NCI-H1092 (cell line): ENCODE measurements around the gene CNTN5.

ENCODE experiments used
- DNase-seq: peaks from one replicate; lab custom pipeline; 2025; lab: John Stamatoyannopoulos, UW

The CNTN5 gene

DNA sequence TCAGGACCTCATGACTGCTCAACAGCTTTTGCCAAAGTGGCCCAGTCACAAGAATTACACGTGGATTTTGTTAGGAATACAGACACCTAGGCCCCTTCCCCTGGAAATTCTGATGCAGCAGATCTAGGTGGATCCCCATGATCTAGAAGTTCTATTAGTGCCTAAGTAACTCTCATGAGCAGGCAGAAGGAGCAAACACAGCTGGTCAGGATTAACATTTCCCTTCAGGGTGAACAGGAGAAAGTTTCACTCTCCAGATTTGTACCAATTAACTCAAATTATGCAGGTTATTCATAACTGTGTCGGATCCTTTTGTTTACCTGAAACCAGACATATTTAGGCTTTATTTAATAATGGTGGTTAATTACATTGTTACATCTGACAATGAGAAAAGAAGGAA is 1072.9 kb downstream of the CNTN5 start:
- no peak for DNase-seq

DNA sequence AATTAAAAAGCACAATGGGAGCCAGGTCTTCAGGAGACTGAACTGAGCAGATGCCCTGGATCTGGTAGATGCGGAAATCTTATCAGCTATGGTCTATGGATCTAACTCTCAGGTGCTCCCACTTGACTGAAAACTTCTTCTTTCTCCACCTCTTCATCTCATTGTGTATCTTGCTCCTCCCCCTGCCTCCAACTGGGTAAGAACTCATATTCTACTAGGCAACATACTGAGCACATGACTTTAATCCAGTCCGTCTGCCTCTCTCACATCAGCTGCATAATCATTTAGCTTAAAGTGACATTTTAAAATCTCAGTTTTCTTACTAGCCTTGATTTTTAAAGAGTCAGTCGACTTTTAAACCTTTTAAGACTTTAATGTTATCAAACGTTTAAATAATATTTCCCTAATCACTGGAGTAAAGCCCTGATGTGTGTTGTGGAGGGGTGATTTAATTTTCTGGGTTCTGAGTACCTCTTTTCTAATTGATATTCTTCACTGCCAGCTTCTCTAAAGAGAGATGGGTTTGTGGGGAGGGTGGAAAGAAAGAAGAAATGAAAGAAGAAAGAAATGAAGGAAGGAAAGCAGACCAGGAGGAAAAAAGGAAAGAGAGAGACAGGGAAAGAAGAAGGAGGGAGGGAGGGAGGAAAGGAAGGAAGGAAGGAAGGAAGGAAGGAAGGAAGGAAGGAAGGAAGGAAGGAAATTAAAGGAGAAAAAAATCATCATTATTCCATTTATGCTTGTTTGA is 1073.5 kb downstream of the CNTN5 start:
- no peak for DNase-seq

DNA sequence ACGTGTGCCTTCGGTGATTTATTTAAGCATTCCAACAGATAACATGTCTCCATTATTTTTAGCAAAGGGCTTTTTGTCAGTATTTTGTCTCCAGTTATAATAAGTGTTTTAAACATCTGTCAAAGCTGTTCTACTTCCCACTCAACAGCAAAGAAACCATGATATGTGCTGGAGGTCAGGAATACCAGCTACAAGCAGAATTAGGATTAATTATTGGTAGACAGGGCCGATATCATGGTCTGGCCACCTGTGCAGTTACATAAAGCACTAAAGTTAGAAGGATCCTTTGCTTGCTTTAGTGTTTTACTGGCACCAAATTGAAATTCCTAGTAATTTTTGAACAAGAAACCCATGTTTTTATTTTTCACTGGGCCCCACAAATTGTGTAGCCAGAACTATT is 1075.1 kb downstream of the CNTN5 start:
- no peak for DNase-seq

DNA sequence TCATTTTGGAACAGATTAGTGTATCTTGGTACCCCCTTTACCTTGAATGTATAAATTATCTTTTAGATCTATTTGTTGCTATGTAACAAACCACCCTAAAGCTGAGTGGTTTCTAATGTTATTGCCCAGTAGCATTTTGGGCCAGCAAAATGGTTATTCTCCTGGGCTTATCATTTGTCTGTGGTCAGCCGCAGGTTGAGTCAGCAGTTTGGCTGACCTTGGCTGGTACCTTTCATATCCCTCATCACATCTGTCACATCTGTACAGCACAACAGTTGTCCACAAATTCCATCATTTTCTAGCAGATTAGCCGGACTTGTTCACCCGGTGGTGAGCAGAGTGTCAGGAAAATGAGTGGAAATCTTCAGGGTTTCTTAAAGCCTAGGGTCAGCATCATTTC is 1077.8 kb downstream of the CNTN5 start:
- DNase-seq = no peak

DNA sequence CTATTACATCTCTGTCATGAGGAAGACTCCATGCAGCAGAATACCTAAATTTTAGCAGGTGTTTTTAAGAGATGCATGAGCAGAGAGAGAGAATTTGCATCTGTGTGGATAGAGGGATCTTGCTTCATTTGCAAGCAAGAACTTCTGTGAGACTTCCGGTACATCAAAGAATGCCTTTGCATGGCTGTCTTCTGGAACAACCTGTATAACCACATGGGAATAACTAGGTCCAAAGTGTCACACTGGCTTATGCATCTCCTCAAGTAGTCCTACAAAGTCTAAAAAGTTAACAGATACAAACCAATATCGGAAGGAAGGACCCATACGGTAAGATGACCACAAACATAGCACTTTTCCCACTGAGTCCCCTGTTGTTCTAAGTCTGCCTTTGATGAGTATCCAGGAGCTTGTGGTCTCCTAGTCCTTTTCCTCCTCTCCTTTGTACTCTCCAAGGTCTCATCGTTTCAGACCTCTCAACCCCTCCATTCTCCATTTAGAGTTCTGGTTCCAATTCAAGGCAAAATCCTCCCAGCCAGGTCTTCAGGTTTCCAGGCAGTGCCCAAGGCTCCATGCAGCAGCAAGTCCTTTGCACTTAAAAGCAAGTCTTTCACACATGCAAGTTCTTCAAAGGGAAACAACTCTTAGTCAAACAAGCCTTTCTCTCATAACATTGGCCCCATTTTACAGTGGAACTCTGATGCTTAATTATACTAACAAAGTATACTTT is 1084.7 kb downstream of the CNTN5 start:
- DNase-seq = no peak

DNA sequence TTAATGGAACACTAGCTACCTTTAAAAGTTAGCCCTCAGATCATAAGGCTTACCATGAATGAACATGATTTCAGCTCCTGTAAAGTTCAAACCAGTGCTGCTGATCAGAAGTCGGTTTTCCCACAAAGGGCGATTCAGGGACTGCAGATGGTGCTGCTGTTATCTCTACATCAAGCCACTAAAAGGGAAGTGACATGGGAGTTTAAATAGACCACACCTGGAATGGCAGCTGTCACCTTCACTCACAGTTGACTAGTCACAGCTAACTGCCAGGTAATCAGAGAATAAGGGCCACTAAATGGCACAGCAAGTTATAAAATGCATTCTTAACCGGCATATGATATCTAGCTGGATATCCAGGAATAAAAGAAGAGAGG is 1085.2 kb downstream of the CNTN5 start:
- no peak for DNase-seq

DNA sequence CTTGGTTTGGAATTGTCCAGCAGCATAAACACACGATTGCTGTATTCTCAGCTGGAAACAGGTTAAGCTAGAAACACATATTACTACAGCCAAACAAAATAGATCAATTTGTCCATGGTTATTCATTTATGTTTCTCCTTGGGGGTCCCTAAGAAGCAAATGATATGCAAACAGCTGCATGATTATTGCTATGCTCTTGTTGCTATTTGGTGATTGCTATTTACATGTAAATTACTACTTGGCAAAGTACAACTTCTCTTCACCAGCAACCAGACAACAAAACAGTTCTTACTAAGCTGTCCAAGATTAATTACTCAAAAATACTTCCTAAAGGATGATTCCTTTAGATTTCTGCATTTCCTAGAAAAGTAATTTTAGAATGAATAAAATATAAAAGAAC is 1098.4 kb downstream of the CNTN5 start:
- DNase-seq = no peak

DNA sequence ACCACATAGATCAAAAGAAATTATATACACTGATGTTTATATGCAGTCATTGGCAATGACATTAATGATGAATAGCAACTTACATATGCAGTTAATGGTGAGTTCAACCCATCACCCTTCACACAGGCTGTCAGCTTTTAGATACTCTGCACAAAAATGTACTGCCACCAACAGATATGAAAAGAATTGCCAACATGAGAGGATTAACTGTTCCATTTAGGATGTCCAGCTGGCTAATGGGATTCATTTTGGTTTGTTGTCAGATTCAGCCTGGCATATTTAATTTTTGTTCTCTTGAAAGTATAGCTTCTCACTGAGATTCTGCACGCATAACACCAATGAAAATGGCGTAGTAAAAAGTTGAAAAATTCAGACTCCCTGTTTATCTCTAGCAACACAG is 1112.4 kb downstream of the CNTN5 start:
- no peak for DNase-seq

DNA sequence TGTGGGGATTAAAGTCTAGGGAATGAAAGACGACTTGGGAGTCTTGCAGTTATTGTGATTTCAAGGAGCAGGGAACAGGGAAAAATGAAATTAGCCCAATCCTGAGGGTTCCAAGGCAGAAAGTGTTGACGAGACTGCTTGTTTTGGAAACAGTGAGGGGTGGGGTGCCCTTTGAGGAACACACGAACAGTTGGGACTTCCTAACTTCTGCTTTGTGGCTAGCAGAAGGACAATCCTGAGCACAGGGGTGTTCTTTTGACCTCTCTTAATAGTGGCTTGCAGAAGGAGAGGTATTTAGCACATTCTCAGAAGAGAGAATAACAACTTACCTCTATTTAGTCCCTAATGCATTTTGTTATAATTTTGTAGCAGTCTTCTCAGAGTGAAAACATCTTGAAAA is 1120.5 kb downstream of the CNTN5 start:
- no peak for DNase-seq

DNA sequence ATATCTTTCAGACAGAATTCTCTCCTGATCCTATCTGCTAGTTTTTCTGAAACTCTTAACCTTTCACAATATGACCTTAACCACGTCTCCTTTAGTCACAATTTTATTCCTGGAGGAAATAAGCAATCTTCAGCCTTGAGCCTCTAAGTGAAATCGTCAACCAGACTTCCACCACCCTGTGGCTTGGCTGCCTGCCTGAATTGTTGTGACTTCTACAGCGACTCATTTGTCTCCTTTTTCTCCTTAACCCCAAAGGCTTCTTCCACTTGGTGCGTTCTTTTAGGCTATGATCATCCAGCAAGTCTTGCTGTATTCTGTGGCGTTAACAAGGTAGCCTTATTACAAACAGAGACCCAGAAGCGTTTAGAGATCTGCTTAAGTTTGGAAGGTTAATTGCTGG is 1131.2 kb downstream of the CNTN5 start:
- DNase-seq = no peak

DNA sequence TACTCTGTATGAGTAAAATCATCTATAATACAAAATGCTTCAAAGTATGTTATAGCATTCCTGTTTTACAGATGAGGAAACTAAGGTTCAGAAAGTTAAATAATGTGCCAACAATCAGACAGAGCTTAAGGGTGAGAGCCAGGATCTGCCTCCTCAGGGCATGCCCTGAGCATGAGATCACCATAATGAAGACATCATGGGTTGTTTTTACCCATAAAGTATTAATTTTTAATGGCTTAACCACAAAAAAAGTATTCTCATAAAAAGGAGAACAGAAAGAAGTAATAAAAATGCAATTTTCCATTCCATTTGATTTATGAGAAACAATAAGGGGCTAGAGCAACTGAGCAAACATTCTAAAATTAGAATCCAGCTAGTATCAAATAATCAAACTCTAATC is 1132.0 kb downstream of the CNTN5 start:
- DNase-seq = no peak

DNA sequence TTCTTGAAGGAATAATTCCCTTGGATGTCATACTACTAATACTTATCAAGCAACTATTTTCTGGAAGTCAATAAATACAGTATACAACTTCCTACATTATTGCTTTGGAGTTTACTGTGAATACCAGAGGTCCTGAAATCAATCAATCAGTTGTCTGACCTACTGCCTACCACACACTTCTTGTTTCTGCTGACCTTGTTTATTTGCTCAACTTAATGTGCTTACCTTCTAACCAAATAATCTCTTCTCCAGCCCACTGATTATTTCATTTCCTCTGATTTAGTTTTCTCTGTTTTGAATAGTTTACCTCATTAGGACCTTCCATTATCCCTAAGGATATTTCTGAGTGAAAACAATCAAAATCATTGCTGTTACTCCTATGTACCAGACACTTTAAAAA is 1142.7 kb downstream of the CNTN5 start:
- no peak for DNase-seq

DNA sequence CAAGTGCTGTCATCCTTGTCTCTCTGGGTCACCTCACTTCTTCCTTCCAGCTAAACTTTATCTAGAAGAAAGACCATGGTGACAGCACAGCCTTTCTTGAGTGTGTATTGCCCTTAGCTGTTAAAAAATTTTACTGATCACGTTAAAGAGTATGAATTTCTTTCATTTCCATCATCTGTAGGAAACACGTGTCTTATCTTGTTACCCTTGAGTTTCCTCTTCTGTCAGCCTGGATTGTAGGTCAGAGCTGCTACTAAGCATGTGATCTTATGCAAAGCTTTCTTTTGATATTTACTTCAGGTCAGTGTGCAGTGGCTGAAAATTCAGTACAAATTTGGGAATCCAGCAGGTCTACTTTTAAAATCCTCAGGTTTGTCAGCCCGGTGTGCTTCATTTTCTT is 1154.1 kb downstream of the CNTN5 start:
- DNase-seq = no peak

DNA sequence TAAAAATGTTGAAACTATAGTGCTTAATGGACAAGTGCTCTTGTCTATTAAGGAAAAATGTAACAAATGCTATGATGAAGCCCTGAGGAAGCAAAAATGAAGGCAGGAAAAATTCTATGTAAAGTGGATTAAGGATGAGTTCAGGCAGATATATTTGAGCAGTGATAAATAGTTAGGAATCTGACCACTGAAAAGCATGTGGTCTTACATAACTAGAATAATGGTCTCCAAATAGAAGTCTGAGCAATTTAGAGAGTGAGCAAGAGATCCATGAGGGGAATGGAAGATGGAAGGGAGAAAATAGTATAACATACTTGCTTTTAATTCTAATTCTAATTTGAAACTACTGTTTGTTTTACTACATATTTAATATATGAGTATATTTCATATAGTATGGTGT is 1155.7 kb downstream of the CNTN5 start:
- no peak for DNase-seq

DNA sequence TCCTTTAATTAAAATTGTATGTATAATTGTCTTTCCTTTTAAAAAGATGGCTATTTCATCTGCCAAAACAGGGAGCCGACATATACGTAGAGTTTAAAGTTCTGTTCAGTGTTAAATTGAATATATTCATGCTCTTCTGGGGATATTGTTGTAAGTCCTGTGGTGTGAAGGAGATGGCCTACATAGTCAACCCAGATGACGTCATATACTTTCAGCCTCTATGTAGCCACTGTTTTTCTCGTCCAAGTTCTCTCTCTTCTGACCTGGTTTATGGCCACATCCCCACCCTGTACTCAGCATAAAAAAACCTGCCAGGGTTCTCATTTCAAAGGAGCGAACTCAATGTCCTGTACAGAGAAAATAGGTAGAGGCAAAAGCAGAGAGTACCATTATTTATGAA is 1156.9 kb downstream of the CNTN5 start:
- DNase-seq = no peak

DNA sequence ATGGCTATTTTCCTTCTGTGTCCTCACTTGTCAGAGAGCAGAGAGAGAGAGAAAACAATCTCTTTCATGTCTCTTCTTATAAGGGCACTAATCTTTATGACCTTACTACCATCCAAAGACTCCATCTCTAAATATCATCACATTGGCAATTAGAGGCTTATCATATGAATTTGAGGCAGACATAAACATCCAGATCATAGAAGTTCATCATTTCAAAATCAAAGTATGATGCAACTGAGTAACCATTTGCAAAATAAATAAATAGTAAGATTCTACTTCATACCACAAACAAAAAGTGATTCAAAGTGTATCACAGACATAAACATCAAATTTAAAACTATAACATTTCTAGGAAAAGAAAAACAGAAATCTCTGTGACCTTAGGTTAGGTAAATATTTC is 1161.6 kb downstream of the CNTN5 start:
- no peak for DNase-seq

DNA sequence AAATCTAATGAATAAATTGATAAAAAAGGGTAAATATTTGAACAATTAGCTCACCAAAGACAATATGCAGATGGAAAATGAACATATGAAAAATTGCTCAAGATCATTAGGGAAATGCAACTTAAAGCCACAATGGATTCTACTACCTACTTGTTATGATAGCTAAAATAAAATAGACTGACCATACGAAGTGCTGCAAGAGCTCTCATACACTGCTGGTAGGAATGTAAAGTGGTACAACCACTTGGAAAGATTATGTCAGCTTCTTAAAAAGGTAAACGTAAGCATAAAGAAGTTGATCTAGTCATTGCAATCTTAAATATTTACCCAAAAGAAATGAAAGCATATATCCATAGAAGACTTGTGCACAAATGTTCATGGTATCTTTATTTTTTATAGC is 1162.2 kb downstream of the CNTN5 start:
- no peak for DNase-seq

DNA sequence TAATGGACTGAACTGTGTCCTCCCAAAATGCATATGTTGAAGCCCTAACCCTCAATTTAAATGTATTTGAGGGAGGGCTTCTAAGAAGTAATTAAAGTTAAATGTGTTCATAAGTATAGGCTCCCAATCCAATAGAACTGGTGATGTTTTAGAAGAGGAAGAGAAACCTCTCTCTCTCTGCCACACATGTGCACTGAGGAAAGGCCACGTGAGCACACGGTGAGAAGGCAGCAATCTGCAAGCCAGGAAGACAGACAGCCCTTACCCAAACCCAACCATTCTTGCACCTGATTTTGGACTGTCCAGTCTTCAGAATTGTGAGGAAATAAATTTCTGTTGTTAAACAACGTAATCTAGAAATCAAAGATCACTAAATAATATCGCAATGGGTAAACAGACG is 1164.8 kb downstream of the CNTN5 start:
- no peak for DNase-seq

DNA sequence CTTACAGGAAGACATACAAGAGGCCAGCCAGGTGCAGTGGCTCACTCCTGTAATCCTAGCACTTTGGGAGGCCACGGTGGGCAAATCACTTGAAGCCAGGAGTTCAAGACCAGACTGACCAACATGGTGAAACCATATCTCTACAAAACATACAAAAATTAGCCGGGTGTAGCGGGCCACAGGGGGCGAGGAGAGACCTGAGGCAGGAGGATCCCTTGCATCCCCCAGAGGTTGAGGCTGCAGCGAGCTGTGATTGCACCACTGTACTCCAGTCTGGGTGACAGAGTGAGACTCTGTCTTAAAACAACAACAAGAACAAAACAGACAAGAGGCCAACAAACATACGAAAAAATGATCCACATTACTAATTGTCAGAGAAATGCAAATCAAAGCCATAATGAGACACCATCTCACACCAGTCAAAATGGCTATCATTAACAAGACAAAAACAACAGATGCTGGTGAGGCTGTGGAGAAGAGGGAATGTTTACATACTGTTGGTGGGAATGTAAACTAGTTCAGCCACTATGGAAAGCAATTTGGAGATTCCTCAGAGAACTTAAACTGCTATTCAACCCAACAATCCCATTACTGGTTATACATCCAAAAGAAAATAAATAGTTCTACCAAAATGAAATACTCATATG is 1167.5 kb downstream of the CNTN5 start:
- no peak for DNase-seq

DNA sequence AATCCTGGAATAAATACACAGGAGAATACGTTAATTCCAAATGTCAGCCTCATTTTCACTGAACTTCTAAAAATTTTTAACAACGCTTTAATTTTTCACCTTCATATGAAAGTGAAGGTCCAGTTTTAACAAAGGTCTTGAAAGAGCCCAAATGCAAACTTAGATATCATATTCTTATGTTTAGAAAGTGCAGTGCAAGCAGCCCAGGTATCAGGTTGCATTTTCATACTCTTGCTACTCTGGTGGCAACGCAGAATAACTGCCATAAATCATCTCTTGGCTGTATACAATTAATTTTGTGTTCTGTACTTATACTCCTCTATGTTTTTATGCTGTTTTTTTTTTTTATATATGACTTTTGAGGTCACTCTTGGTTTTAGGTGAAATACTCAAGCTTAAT is 1169.6 kb downstream of the CNTN5 start:
- DNase-seq = no peak

DNA sequence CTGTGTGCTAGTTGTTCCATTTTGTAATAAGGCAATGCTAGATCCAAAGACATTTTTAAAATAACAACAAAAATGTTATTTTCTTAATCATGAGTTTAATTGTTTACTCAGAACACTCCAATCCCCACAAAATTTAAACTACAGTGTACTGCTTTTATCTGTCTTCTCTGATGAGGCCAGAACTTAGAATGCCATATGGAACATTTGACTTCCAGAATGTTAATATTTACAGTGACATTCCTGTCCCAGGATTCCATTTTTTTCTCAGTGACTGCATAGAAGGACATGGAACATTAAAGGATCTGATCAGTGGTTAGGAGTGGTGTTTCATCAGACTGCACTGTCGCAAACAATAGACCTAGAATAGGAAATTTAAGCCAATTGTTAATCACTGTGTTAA is 1171.4 kb downstream of the CNTN5 start:
- DNase-seq = no peak

DNA sequence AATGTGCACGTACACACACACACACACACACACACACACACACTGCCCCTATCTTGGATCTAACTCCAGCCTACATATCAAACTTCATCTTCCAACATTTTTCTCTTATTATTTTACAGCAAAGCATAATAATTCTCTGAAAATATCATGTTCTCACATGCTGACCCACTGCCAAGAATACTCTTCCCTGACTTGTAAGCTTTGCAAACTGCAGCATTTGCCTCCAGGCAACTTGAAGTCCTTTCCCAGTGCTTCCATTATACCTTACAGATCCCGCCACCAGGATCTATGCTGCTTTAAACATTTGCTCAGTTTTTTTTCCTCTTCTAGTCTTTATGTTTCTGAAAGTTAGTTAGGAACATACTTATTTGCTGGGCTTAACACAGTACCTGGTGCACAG is 1183.0 kb downstream of the CNTN5 start:
- no peak for DNase-seq

DNA sequence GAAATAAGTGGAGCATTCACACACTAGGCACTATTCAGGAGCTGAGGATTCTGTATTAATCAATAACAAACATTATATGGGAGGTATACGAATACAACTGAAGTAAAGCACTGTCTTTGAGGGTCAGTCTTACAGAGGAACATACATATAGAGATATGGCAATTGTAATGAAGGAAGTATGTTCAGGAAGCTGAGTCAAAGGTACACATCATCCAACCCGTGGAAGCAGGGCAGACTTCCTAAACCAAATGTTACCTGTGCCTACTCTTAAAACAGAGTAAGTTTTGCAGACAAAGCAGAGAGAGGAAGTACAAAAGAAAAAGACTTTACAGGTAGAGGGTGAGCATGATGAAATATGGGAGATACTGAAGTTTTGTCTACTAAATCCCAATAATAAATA is 1185.2 kb downstream of the CNTN5 start:
- DNase-seq = no peak

DNA sequence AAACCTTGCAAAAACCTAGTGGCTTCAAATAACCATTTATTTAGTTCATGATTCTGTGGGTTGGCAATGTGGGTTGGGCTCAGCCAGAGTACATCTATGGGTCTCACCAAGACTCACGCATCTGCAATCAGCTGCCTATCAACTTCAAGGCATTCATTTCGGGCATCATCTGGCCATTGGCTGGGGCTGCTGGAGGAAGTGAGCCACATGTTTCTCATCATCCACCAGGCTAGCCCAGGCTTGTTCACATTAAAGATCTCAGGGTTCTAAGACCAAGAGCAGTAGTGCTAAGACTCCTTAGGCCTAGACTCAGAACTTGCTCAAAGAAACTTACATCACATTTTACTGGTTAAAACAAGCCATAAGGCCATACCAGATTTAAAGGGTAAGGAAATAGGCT is 1187.5 kb downstream of the CNTN5 start:
- no peak for DNase-seq
